ENCODE results near the gene CDH4.

GRCh38 chr20:61483336-61484067 lies 231.4 kb downstream of the CDH4 start:
- TF ChIP-seq, protein P1, sequence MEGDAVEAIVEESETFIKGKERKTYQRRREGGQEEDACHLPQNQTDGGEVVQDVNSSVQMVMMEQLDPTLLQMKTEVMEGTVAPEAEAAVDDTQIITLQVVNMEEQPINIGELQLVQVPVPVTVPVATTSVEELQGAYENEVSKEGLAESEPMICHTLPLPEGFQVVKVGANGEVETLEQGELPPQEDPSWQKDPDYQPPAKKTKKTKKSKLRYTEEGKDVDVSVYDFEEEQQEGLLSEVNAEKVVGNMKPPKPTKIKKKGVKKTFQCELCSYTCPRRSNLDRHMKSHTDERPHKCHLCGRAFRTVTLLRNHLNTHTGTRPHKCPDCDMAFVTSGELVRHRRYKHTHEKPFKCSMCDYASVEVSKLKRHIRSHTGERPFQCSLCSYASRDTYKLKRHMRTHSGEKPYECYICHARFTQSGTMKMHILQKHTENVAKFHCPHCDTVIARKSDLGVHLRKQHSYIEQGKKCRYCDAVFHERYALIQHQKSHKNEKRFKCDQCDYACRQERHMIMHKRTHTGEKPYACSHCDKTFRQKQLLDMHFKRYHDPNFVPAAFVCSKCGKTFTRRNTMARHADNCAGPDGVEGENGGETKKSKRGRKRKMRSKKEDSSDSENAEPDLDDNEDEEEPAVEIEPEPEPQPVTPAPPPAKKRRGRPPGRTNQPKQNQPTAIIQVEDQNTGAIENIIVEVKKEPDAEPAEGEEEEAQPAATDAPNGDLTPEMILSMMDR (IDR thresholded peaks at IDR 0.05; ENCODE audit: insufficient read depth, low read depth, low read length), result no peak
- no peak for TF ChIP-seq EZH2 (IDR thresholded peaks at IDR 0.05; ENCODE audit: insufficient read depth, low read length)

All from astrocyte (in vitro differentiated cells and primary cell).